ENCODE data around the gene CACNA2D1. TPM values are rescaled to one million over a fixed set of nuclear protein-coding genes. Genes with fewer than 3 reads are reported as not detected.

CACNA2D1 gene
- total RNA-seq, 1 experiment from 2014 or later = 36.2 TPM

DNA sequence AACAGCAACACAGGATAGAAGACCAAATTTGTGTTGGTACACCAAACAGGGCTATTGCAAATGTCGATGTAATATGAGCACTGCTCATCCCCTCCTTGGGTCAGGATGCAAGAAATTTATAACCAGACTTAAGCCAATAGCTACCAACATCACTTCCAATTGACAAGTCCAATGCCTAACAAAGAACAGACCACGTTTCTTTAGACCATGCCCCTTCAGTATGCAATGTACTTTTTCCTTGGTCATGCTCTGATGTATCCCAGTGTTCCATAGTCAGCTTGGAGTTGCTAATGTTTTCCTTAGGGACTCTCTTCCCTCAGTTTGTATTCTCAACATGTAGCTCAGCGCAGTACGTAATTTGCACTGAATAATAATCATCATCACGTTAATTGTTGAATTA, 7.8 kb downstream of the CACNA2D1 start:
- no peaks in the 10 kb centered on the region for H3K27me3 Mint-ChIP-seq (ENCODE audit: low read depth)

More for the DNA sequence above, 7.8 kb downstream of the CACNA2D1 start:
- Histone ChIP-seq H3K23me2 (ENCODE audit: insufficient read length, low read depth, low read length, poor library complexity, severe bottlenecking) (no peaks in the 10 kb centered on the region), H3K14ac (ENCODE audit: insufficient read depth, low read length) (no peak overlapping the region), H3T11ph (ENCODE audit: low read length) (no peak overlapping the region), H2AFZ (ENCODE audit: low read length) (no peak overlapping the region), H4K20me1 (ENCODE audit: control insufficient read depth, insufficient read depth, insufficient read length) (no peaks in the 10 kb centered on the region), H2BK12ac (ENCODE audit: insufficient read length, low read depth, low read length) (no peak overlapping the region), H4K91ac (ENCODE audit: insufficient read length, low read depth, low read length) (no peak overlapping the region), H3K27me3 (ENCODE audit: insufficient read depth, low read length) (no peaks in the 10 kb centered on the region), H2BK20ac (ENCODE audit: low read depth, low read length, poor library complexity, severe bottlenecking) (no peak overlapping the region), H3K18ac (ENCODE audit: insufficient read length, low read depth, low read length) (no peak overlapping the region), H2BK5ac (ENCODE audit: insufficient read length, low read length) (no peak overlapping the region), H3K79me2 (ENCODE audit: insufficient read depth, low read length) (peaks cover 3% of the 10 kb centered on the region; the same call in 1 of the 2 replicates), H2BK15ac (ENCODE audit: low read depth, low read length) (no peak overlapping the region), H3K4ac (ENCODE audit: low read depth, low read length) (no peak overlapping the region), H3K23ac (ENCODE audit: insufficient read length, low read depth, low read length) (no peak overlapping the region), H3K27ac (ENCODE audit: insufficient read length, low read depth, low read length) (no peak overlapping the region), H2BK120ac (ENCODE audit: low read depth, low read length, poor library complexity, severe bottlenecking) (no peak overlapping the region), H3K9me3 (ENCODE audit: control insufficient read depth, low read depth, low read length) (no peaks in the 10 kb centered on the region), H2AK5ac (ENCODE audit: insufficient read length, low read length) (no peak overlapping the region), H3K4me1 (ENCODE audit: insufficient read depth, low read length) (no peaks in the 10 kb centered on the region), H3K4me2 (ENCODE audit: insufficient read depth, insufficient read length, low read length) (no peak overlapping the region), H3K79me1 (ENCODE audit: insufficient read depth, low read depth, low read length, poor library complexity, severe bottlenecking) (no peaks in the 10 kb centered on the region), H3K56ac (ENCODE audit: insufficient read length, low read depth, low read length) (no peak overlapping the region), H4K5ac (ENCODE audit: insufficient read length, low read depth, low read length) (no peak overlapping the region), H4K8ac (replicated peaks; ENCODE audit: insufficient read length, low read depth, low read length) (no peak overlapping the region), H3K9ac (ENCODE audit: extremely low read depth, insufficient read length, low read length) (no peak overlapping the region)
- no peaks in the 10 kb centered on the region for H3K9me3 Mint-ChIP-seq
- H3K36me3 Mint-ChIP-seq (ENCODE audit: insufficient read depth in 1 of 3, low read depth in 3 of 3) = no peaks in the 10 kb centered on the region
- no peak overlapping the region for H3K27ac Mint-ChIP-seq
- DNase-seq = no peak
- peaks cover 19 to 22% of the 10 kb centered on the region in 2 experiments for H3K4me1 Mint-ChIP-seq
- WGBS (ENCODE audit: extremely low coverage, insufficient read length, low lambda C conversion rate) = no CpG with 5 or more reads among the region's 5 CpGs
- TF ChIP-seq, protein P1, sequence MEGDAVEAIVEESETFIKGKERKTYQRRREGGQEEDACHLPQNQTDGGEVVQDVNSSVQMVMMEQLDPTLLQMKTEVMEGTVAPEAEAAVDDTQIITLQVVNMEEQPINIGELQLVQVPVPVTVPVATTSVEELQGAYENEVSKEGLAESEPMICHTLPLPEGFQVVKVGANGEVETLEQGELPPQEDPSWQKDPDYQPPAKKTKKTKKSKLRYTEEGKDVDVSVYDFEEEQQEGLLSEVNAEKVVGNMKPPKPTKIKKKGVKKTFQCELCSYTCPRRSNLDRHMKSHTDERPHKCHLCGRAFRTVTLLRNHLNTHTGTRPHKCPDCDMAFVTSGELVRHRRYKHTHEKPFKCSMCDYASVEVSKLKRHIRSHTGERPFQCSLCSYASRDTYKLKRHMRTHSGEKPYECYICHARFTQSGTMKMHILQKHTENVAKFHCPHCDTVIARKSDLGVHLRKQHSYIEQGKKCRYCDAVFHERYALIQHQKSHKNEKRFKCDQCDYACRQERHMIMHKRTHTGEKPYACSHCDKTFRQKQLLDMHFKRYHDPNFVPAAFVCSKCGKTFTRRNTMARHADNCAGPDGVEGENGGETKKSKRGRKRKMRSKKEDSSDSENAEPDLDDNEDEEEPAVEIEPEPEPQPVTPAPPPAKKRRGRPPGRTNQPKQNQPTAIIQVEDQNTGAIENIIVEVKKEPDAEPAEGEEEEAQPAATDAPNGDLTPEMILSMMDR (conservative IDR thresholded peaks at IDR 0.05) = no peak
- no peak overlapping the region for H3K4me3 Mint-ChIP-seq
